Gastroesophageal sphincter (tissue), 4 donors: ENCODE measurements around the gene CDCA5. TPM values are rescaled to one million over a fixed set of nuclear protein-coding genes. Genes with fewer than 3 reads are reported as not detected.

Experiments used
- ATAC-seq: fragments of 150-250 bp; one replicate; pipeline ENCODE4 v1.9.1; 2016; ENCODE audit warnings: mild to moderate bottlenecking, moderate library complexity
- H3K27ac ChIP-seq, 4 donors: fragments of 200-600 bp; sonication (generic) in 3 of 4; 1 replicate in 3 of 4; 2 replicates in 1 of 4; pipeline ENCODE4 v1.5.1; 2016 to 2019
- H3K27me3 ChIP-seq: fragments of 200-600 bp; sonication (generic); one replicate; pipeline ENCODE4 v1.5.1; 2019
- H3K36me3 ChIP-seq, 2 donors: fragments of 200-600 bp; sonication (generic); one replicate each; pipeline ENCODE4 v1.5.1; 2019; ENCODE audit warnings: control low read depth in 1 of 2
- H3K4me1 ChIP-seq, 3 donors: fragments of 200-600 bp; sonication (generic); 1 replicate in 2 of 3; 2 replicates in 1 of 3; pipeline ENCODE4 v1.5.1; 2016 to 2019; ENCODE audit warnings: control low read depth in 2 of 3
- H3K4me3 ChIP-seq, 2 donors: fragments of 200-600 bp; sonication (generic); one replicate each; pipeline ENCODE4 v1.5.1; 2019; ENCODE audit warnings: mild to moderate bottlenecking in 1 of 2, moderate library complexity in 1 of 2
- H3K9me3 ChIP-seq, 3 donors: fragments of 200-600 bp; sonication (generic); one replicate each; pipeline ENCODE4 v1.5.1; 2017 to 2019; ENCODE audit warnings: control low read depth in 2 of 3
- EP300 ChIP-seq: sonication (generic); formaldehyde crosslinking; IDR thresholded peaks from one replicate; pipeline ENCODE4 v1.6.1; 2017; ENCODE audit warnings: antibody characterized with exemption, mild to moderate bottlenecking
- POLR2A ChIP-seq, 2 donors: fragments of 450-650 bp; IDR thresholded peaks; one replicate each; pipeline ENCODE4 v1.6.1; 2017; ENCODE audit warnings: antibody characterized with exemption in 2 of 2, mild to moderate bottlenecking in 2 of 2, moderate library complexity in 1 of 2
- POLR2AphosphoS5 ChIP-seq: sonication (generic); formaldehyde crosslinking; IDR thresholded peaks from one replicate; pipeline ENCODE4 v1.6.1; 2017; ENCODE audit warnings: antibody characterized with exemption
- WGBS, 2 donors: methylation state at CpG; one replicate each; pipeline ENCODE4 v1.1.5; 2018; ENCODE audit warnings: low coverage in 1 of 2; 5-methylcytosine and 5-hydroxymethylcytosine counted together
- total RNA-seq, 4 donors: library from RNA; depleted of rRNA; stranded (reverse); fragments of >200 nt; gene quantifications; one replicate each; pipeline ENCODE4 v1.1.0, GENCODE V29; 2016
- TF ChIP-seq, protein P1 (sequence below), 4 experiments: fragments of 200-600 bp in 2 of 4; fragments of 450-650 bp in 2 of 4; sonication (generic) in 1 of 4; IDR thresholded peaks; one replicate each; pipeline ENCODE4 v1.5.1; 2017 to 2019; ENCODE audit warnings: antibody characterized with exemption in 4 of 4, mild to moderate bottlenecking in 2 of 4, moderate library complexity in 2 of 4

The CDCA5 gene
- total RNA-seq, 4 donors from 2014 or later = 0.78 to 1.7 (median 0.99) TPM

DNA sequence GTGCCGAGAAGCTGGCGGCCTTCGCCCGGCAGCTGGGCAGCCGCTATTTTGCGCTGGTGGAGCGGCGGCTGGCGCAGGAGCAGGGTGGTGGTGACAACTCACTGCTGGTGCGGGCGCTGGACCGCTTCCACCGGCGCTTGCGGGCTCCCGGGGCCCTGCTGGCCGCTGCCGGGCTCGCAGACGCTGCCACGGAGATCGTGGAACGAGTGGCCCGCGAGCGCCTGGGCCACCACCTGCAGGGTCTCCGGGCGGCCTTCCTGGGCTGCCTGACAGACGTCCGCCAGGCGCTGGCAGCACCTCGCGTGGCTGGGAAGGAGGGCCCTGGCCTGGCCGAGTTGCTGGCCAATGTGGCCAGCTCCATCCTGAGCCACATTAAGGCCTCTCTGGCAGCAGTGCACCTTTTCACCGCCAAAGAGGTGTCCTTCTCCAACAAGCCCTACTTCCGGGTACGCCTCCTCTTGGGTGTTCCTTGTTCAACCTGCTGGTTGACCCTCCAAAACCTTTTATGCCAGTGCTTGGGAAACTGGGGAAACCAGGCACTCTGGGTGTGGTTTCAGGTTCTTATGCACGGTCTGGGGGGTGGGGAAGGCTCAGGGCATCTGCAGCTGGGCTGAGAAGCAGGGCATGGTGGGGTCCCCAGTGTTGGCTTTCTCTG lies 24.8 kb upstream of the CDCA5 start:
- Histone ChIP-seq H3K36me3 (peaks cover 0 to 52% of the 10 kb centered on the region in 2 donors), H3K9me3 (no peaks in the 10 kb centered on the region), H3K27me3 (no peaks in the 10 kb centered on the region), H3K4me3 (no peak overlapping the region), H3K4me1 (peaks cover 4 to 47% (median 20%) of the 10 kb centered on the region in 3 donors), H3K27ac (no peak overlapping the region)
- no peak for TF ChIP-seq EP300
- TF ChIP-seq, protein P1, sequence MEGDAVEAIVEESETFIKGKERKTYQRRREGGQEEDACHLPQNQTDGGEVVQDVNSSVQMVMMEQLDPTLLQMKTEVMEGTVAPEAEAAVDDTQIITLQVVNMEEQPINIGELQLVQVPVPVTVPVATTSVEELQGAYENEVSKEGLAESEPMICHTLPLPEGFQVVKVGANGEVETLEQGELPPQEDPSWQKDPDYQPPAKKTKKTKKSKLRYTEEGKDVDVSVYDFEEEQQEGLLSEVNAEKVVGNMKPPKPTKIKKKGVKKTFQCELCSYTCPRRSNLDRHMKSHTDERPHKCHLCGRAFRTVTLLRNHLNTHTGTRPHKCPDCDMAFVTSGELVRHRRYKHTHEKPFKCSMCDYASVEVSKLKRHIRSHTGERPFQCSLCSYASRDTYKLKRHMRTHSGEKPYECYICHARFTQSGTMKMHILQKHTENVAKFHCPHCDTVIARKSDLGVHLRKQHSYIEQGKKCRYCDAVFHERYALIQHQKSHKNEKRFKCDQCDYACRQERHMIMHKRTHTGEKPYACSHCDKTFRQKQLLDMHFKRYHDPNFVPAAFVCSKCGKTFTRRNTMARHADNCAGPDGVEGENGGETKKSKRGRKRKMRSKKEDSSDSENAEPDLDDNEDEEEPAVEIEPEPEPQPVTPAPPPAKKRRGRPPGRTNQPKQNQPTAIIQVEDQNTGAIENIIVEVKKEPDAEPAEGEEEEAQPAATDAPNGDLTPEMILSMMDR (IDR thresholded peaks at IDR 0.05) = no peak
- no peak for TF ChIP-seq POLR2AphosphoS5
- TF ChIP-seq POLR2A (IDR thresholded peaks at IDR 0.05) = no peak
- no peak for ATAC-seq
- WGBS, 2 donors = 90% methylated on average over 2 of the region's 38 CpGs; no CpG with 5 or more reads in 1 of the 2 donors

DNA sequence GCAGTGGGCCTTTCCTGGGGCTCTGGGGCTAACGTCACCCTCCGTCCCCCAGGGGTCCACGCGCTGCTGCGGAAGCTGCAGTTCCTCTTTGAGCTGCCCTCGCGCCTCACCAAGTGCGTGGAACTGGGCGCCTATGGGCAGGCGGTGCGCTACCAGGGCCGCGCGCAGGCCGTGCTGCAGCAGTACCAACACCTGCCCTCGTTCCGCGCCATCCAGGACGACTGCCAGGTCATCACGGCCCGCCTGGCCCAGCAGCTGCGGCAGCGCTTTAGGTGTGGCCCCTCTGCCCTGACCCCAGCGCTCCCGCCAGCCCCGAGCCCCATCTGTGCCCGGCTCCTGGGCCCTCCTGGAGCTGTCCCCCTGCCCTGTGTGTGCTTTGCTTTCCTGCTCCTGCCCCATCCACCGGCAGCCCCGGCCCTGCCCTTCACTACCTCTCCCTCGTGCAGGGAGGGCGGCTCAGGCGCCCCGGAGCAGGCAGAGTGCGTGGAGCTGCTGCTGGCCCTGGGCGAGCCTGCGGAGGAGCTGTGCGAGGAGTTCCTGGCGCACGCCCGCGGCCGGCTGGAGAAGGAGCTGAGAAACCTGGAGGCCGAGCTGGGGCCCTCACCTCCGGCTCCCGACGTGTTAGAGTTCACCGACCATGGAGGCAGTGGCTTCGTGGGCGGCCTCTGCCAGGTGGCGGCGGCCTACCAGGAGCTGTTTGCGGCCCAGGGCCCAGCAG lies 24.1 kb upstream of the CDCA5 start:
- Histone ChIP-seq H3K4me1 (peaks cover 2 to 42% (median 15%) of the 10 kb centered on the region in 3 donors), H3K4me3 (no peak overlapping the region), H3K9me3 (no peaks in the 10 kb centered on the region), H3K27ac (no peak overlapping the region), H3K27me3 (no peaks in the 10 kb centered on the region), H3K36me3 (peaks cover 0 to 56% of the 10 kb centered on the region in 2 donors)
- no CpG with 5 or more reads among the region's 52 CpGs for WGBS, 2 donors
- no peak for ATAC-seq
- TF ChIP-seq POLR2A (IDR thresholded peaks at IDR 0.05) = no peak
- no peak for TF ChIP-seq POLR2AphosphoS5
- no peak for TF ChIP-seq EP300
- TF ChIP-seq, protein P1 (IDR thresholded peaks at IDR 0.05) = no peak

DNA sequence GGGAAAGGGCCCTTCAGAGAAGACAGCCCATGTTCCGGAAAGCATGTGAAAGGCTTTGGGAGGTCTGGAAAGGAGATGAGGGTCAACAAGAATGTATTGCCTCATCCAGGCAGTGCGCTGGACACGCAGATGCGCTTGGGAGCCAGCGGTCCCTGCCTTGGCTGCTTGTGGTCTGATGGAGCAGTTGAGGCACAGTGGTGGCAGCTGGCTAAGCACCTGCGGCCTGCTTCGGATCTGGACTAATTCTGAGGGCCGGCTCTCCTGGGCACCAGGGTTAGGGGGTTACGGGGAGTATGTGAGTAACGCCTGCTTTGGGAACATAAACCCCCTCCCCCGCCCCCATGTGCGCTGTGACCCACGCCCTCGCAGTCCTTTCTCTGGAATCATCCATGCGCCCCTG lies 23.2 kb upstream of the CDCA5 start:
- H3K9me3 ChIP-seq = no peaks in the 10 kb centered on the region
- peaks cover 0 to 61% of the 10 kb centered on the region in 2 donors for H3K36me3 ChIP-seq
- no peaks in the 10 kb centered on the region for H3K27me3 ChIP-seq
- H3K27ac ChIP-seq = no peak overlapping the region
- H3K4me1 ChIP-seq = peaks cover 0 to 42% (median 6%) of the 10 kb centered on the region in 3 donors
- no peak for TF ChIP-seq POLR2AphosphoS5
- no peak for TF ChIP-seq EP300
- TF ChIP-seq, protein P1 (IDR thresholded peaks at IDR 0.05) = no peak
- no peak for TF ChIP-seq POLR2A (IDR thresholded peaks at IDR 0.05)
- no peak overlapping the region for H3K4me3 ChIP-seq
- ATAC-seq = no peak
- WGBS, 2 donors = 98% methylated on average over 7 of the region's 15 CpGs; no CpG with 5 or more reads in 1 of the 2 donors

DNA sequence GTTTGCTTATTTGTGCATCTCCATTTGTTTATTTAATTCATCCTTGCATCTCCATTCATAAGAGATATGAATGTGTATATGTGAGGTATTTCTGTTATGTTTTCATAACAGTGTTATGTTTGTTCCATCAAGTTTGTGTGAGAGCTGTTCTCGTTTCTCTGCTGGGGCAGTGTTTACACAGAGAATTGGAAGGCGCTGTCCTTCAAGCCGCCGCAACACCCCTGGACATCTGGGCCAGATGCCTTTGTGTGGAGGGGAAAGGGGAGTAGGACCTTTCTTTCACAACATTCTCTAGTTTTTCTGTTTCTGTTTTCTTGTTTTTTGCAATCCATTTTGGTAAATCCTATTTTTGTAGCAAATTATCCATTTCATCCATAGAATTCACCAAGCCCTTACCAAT lies 20.8 kb upstream of the CDCA5 start:
- no peak for ATAC-seq
- Histone ChIP-seq H3K4me1 (peaks cover 0 to 31% (median 0%) of the 10 kb centered on the region in 3 donors), H3K9me3 (no peaks in the 10 kb centered on the region), H3K27ac (no peak overlapping the region), H3K4me3 (no peak overlapping the region), H3K36me3 (peaks cover 0 to 60% of the 10 kb centered on the region in 2 donors), H3K27me3 (no peaks in the 10 kb centered on the region)
- WGBS, 2 donors = 73 to 100% methylated on average over 1 to 4 of the region's 4 CpGs
- no peak for TF ChIP-seq POLR2AphosphoS5
- no peak for TF ChIP-seq EP300
- TF ChIP-seq, protein P1 (IDR thresholded peaks at IDR 0.05) = no peak
- no peak for TF ChIP-seq POLR2A (IDR thresholded peaks at IDR 0.05)

DNA sequence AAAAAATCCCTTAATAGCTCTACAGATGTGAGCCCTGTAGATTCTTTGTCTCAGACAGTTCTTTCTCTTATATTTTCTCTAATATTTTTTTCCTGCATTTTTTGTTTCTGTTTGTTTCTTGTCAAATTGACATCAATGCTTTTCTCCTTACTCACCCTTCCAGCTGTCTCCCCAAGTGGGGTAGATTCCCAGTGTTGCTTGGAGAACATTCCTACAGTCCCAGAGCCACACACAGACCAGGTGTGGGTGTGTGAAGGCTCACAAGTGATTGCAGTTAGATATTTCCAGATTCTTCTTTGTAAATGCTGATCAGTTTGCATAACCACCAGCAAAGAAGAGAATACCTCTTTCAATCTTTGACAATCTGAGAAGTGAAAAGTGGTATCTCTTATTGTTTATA lies 19.6 kb upstream of the CDCA5 start:
- no peak overlapping the region for H3K27ac ChIP-seq
- no peaks in the 10 kb centered on the region for H3K9me3 ChIP-seq
- H3K4me1 ChIP-seq = peaks cover 0 to 31% (median 0%) of the 10 kb centered on the region in 3 donors
- no peak for ATAC-seq
- TF ChIP-seq, protein P1 (IDR thresholded peaks at IDR 0.05) = no peak
- no peak for TF ChIP-seq POLR2A (IDR thresholded peaks at IDR 0.05)
- no peak for TF ChIP-seq POLR2AphosphoS5
- TF ChIP-seq EP300 = no peak
- H3K27me3 ChIP-seq = no peaks in the 10 kb centered on the region
- no peak overlapping the region for H3K4me3 ChIP-seq
- peaks cover 0 to 59% of the 10 kb centered on the region in 2 donors for H3K36me3 ChIP-seq
